Measurements from ENCODE around the gene THAP4.

DNA sequence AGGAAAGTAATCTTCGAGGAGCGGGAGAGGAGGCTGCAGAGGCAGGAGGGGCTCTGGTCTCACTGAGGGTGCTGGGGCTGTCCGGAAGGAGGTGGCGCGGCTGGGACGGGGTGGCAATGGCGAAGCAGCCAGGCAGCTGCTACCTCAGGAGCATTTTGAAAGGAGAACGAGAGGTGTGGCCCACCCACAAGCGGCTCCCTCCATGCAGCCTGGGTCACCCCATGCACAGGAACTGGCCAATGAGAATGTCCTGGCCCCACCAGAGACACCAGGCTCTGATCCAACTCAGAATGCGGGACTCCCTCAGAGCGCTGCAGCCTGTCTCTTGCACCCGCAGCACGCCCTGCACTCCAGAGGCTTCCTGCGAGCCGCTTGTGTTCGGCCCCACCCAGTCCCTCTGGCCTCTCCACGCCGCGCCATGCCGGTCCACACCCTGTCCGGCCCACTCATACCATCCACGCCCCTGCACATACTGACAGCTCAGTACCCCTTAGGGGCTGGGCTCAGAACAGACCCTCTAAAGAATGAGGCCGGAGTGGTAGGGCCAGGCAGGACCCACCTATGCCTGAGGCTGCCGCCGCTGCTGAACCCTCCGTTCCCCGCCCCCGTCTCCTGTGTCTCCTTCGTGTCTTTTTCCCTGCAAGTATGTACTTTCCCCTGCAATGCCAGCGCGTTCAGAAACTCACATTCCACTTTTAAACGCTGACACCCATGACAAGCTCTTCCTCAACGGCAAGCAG lies 84.8 kb downstream of the THAP4 start:
- TF ChIP-seq, protein P1, sequence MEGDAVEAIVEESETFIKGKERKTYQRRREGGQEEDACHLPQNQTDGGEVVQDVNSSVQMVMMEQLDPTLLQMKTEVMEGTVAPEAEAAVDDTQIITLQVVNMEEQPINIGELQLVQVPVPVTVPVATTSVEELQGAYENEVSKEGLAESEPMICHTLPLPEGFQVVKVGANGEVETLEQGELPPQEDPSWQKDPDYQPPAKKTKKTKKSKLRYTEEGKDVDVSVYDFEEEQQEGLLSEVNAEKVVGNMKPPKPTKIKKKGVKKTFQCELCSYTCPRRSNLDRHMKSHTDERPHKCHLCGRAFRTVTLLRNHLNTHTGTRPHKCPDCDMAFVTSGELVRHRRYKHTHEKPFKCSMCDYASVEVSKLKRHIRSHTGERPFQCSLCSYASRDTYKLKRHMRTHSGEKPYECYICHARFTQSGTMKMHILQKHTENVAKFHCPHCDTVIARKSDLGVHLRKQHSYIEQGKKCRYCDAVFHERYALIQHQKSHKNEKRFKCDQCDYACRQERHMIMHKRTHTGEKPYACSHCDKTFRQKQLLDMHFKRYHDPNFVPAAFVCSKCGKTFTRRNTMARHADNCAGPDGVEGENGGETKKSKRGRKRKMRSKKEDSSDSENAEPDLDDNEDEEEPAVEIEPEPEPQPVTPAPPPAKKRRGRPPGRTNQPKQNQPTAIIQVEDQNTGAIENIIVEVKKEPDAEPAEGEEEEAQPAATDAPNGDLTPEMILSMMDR (conservative IDR thresholded peaks at IDR 0.05), result no peak
- TF ChIP-seq ZFX (IDR thresholded peaks at IDR 0.05), result no peak
